Stimulated activated CD4-positive, alpha-beta T cell treated with anti-CD3 and anti-CD28 coated beads, TNF-alpha, amount 100 ng/mL, for 1 hour (primary cell): ENCODE measurements around the gene MYL9.
A peak's percentile ranks its signal among the peaks of the same experiment; 100 is the strongest.
"Not testable (repeated sequence)": the region's sequence is repeated elsewhere in the genome, so short reads cannot be mapped to it uniquely, and the experiment has no call there.

ENCODE experiments used
- DNase-seq, 3 donors: peaks; one replicate each; pipeline ENCODE4 v3.0.0-alpha.2; 2020; ENCODE audit warnings: low read depth in 3 of 3, low spot score in 1 of 3

Gene MYL9

DNA sequence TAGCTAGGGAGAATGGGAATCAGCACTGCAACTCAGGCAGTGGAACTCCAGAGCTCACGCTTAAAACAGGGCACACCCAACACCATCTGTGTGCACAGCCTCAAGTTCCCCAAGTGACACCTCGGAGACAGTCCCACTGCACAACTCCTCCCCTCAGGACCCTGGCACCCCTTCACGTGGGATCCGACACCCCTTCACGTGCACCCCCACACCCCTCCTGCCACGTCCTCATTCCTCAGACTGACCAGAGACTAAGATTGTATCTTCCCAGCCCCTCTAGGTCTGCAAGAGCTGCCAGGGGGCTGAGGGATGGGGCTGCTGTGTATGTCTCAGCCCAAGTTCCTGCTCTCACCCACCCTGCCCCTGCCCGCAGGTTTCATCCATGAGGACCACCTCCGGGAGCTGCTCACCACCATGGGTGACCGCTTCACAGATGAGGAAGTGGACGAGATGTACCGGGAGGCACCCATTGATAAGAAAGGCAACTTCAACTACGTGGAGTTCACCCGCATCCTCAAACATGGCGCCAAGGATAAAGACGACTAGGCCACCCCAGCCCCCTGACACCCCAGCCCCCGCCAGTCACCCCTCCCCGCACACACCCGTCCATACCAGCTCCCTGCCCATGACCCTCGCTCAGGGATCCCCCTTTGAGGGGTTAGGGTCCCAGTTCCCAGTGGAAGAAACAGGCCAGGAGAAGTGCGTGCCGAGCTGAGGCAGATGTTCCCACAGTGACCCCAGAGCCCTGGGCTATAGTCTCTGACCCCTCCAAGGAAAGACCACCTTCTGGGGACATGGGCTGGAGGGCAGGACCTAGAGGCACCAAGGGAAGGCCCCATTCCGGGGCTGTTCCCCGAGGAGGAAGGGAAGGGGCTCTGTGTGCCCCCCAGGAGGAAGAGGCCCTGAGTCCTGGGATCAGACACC is 7.6 kb downstream of the MYL9 start:
- DNase-seq: no peak

DNA sequence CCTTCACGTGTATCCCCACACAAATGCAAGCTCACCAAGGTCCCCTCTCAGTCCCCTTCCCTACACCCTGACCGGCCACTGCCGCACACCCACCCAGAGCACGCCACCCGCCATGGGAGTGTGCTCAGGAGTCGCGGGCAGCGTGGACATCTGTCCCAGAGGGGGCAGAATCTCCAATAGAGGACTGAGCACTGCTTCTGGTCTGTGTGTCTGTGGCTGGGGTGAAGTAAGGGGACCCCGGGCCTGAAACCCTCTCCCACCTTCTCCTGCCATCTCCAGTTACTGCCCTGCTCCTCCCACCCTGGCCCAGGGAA is 8.3 kb downstream of the MYL9 start:
- DNase-seq: no peak

GRCh38 chr20:36549942-36550789 is 8.8 kb downstream of the MYL9 start:
- DNase-seq: no peak

GRCh38 chr20:36550790-36551299 is 9.5 kb downstream of the MYL9 start:
- no peak for DNase-seq

DNA sequence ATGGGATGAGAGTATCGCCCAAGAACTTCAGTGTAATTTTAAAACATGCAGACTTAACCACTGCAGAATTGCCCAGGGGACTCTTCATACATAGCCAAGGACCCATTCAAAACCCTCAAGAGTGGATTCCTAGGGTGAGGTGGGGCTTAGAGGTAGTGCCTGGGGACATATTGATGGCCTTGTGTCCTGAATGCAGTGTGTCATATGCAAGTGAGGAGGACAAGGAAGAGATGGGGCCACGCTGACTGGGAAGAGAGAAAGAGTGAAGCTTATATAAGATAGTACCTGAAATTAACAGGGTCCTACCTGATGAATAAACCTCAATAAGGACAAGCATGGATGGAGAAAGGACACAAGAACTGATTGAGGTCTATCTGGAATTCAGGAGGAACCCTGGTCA is 13.9 kb downstream of the MYL9 start:
- DNase-seq: no peak

DNA sequence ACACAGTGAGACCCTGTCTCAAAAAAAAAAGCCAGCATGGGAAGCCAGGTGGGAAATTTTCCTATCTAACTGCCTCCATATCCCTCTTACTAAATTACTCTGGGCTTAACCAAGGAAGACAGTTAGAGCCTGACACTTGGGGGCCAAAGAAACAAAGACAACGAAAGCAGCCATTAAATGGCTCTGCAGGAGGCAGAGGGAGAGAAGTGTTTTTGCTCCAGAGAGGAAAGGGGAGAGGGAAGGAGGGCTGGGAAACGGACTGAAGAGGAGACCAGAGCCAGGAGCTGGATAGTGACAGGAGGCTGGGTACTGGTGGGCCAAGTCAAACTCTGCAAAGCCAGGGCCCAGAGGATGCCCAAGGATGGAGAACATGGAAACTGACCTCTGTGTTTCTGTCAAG is 21.4 kb downstream of the MYL9 start:
- no peak for DNase-seq

- no peak for DNase-seq
These were observed 22.1 kb downstream of the MYL9 start for GRCh38 chr20:36563374-36563773.

- DNase-seq: not testable (repeated sequence)
These were observed 22.9 kb downstream of the MYL9 start for GRCh38 chr20:36564078-36564725.

DNA sequence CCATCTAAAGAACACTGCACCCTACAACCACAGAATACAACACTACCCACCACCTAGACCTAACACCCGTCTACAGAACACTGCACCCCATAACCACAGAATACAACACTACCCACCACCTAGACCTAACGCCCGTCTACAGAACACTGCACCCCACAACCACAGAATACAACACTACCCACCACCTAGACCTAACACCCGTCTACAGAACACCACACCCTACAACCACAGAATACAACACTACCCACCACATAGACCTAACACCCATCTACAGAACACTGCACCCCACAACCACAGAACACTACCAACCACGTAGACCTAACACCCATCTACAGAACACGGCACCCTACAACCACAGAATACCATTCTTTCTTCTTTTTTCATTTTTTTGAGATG is 23.4 kb downstream of the MYL9 start:
- not testable (repeated sequence) for DNase-seq

DNA sequence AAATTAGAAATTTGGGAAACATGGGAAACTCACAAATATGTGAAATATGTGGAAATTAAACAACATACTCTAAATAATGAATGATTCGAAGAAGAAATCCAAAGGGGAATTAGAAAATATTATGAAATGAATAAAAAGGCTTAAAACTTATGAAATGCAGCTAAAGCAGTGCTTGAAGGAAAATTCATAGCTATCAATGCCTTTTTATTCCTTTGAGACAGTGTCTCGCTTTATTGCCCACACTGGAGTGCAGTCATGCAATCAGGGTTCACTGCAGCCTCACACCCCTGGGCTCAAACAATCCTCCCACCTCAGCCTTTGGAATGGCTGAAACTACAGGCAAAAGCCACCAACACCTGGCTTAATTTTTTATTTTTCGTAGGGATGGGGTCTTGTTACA is 24.2 kb downstream of the MYL9 start:
- no peak for DNase-seq

DNA sequence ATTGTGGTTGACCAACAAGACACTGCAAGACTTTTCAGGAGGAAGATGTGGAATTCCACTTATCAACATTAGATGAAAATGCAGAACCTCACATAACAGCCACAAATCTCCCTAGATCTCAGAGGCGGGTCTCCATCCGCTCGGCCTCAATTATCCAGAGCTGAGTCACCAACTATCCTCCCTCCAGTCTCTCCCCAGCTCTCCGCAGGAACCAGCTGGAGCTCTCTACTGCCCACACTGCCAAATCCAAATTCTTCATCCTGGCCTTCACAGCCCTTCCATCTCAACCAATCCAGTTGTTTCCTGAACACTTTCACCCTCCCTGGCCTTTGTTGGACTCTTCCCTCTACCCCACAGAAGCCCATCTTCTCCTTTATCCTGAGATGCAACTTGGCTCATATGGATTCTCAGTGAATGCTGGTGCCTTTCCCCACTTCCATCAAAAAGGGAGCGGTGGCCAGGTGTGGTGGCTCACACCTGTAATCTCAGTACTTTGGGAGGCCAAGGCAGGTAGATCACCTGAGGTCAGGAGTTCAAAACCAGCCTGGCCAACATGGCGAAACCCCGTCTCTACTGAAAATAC is 28.6 kb downstream of the MYL9 start:
- DNase-seq: no peak

DNA sequence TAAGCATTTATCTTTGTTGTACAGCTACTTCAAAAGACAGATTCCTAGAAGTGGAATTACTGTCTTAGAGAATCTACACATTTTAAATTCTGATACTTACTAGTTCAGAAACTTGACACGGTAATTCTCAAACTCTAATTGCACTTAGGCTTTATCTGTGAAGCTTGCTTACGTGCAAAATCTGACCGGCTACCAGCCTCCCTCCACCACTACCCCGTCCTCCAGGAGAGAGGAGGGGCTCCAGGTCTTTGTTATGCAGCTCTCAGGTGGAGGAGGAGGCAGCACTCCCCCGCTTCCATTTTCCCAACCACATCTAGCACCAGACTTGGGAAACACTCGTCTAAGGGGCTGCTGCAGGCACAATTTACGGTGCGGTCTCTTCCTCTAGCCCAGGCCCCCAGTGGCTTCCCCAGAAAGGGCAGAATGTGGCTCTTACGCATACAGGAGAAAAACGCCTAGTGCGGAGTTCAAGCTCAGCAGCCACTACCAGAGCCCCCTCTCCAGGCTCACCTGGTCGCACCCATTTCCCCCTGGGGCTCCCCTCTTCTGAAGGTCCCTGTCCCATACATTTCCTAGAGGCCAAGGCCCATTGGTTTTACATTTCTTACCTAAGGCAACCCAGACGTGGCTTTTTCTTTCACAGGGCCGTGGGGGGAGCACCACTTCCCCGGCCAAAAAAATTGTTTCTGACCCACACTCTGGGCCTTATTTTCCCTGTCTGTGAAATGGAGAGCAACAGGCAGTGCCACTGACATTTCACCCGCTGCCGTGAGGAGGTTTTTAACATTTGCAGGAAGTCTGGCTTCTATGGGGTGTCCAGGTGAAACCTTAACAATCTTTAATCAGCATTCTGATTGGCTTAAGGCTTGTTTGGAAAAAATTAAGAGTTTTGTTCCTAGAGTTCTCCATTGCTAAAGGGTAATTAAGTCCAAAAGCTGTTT is 30.5 kb downstream of the MYL9 start:
- DNase-seq: no peak

- DNase-seq: peak in 2 of 3 donors; percentile 49 to 57
These were observed 31.4 kb downstream of the MYL9 start for GRCh38 chr20:36572701-36573102.

- peak; percentile 74 to 83 (median 82) for DNase-seq
These were observed 31.9 kb downstream of the MYL9 start, which contains the start of gene TGIF2 for GRCh38 chr20:36573103-36573797. Gene TGIF2 (plus strand): TSS chr20:36573597. CDS start chr20:36578775, 5,178 bp downstream.

GRCh38 chr20:36573798-36574365 is 32.6 kb downstream of the MYL9 start:
- peak in 1 of 3 donors; percentile 31 for DNase-seq

DNA sequence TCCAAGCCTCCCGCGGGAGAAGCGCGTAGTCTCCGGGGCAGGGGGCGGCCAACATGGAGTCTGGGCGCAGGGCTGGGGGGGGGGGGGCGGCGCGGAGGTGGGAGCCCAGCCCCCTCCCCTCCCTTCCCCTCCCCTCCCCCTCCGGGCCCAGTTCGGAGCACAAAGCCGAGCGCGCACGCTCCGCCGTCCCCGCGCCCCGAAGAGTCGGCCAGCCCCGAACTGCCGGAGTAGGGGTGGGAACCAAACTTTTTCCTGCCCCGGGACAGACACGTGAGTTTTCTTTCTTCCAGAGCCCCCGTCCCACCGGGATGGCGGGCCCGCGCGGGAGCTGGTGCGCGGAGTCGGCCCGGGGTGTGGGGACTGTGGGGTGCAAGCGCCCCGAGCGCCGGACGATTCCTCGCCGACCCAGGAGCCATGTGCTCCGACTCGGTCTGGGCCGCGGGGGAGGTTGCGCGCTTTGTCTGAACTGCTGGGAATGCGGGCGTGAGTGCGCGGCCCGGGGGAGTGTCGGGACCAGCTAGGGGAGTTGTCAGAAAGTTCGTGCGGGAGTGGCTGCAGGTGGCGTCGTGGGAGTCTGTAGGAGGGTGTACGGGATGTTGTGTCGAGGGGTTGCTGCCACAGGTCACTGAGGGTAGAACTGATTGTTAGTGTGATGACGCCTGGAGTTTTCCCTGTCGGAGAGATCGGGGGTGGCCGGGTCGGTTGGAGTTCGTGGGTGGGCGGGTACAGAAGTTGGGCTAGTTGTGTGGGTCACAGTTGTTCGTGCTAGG is 33.2 kb downstream of the MYL9 start:
- peak in 1 of 3 donors; percentile 47 for DNase-seq

DNA sequence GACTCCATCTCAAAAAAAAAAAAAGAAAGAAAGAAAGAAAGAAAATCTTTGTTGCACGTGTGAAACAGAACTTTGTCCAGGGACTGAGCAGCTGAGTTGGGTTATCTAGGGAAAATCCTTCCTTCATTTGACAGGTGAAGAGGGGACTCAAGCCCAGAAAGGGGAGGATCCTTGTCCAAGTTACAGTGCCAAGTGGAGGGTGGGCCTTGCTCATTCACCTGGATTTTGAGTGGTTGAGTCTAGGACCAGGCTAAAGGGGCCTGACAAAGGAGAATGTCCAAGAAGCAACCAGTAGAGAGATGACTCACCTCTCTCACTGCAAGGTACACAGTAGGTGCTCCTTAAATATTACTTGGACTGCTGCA is 34.7 kb downstream of the MYL9 start:
- no peak for DNase-seq

GRCh38 chr20:36578356-36579041 is 37.2 kb downstream of the MYL9 start:
- DNase-seq: no peak
